ENCODE results near the gene KCTD15. TPM values are rescaled to one million over a fixed set of nuclear protein-coding genes. Genes with fewer than 3 reads are reported as not detected.

KCTD15 gene
- total RNA-seq, 1 experiment from 2014 or later: 13.8 TPM

- H3K4me3 ChIP-seq: no peak overlapping the region
- H3K9me2 ChIP-seq (ENCODE audit: insufficient read depth): no peaks in the 10 kb centered on the region
- H3K9me3 ChIP-seq (ENCODE audit: insufficient read depth, low read depth): no peaks in the 10 kb centered on the region
- POLR2A ChIA-PET (ENCODE audit: unreplicated experiment): no interaction called here
- H2AFZ ChIP-seq: no peak overlapping the region
- no peaks in the 10 kb centered on the region for H3K27me3 ChIP-seq (ENCODE audit: insufficient read depth, low read depth)
- no peaks in the 10 kb centered on the region for H3K4me1 ChIP-seq (replicated peaks; ENCODE audit: insufficient read depth)
- DNase-seq: no peak
- peaks cover 11% of the 10 kb centered on the region; the same call in 1 of the 2 replicates for H3K36me3 ChIP-seq (ENCODE audit: low read depth)
- BruUV-seq (replicated peaks): no TSS peak
- 0 out of 2 replicates have a peak, but pooled peaks cover 7% of the 10 kb centered on the region for H4K20me1 ChIP-seq (ENCODE audit: insufficient read depth)
- no peak overlapping the region for H3K27ac ChIP-seq
- H3K4me2 ChIP-seq: no peak overlapping the region
- no peaks in the 10 kb centered on the region for H3K79me2 ChIP-seq (ENCODE audit: low read depth)
- TF ChIP-seq, protein P1, sequence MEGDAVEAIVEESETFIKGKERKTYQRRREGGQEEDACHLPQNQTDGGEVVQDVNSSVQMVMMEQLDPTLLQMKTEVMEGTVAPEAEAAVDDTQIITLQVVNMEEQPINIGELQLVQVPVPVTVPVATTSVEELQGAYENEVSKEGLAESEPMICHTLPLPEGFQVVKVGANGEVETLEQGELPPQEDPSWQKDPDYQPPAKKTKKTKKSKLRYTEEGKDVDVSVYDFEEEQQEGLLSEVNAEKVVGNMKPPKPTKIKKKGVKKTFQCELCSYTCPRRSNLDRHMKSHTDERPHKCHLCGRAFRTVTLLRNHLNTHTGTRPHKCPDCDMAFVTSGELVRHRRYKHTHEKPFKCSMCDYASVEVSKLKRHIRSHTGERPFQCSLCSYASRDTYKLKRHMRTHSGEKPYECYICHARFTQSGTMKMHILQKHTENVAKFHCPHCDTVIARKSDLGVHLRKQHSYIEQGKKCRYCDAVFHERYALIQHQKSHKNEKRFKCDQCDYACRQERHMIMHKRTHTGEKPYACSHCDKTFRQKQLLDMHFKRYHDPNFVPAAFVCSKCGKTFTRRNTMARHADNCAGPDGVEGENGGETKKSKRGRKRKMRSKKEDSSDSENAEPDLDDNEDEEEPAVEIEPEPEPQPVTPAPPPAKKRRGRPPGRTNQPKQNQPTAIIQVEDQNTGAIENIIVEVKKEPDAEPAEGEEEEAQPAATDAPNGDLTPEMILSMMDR (conservative IDR thresholded peaks at IDR 0.05): no peak
- TF ChIP-seq EZH2 (IDR thresholded peaks at IDR 0.05; ENCODE audit: low read depth): no peak
- H3F3A ChIP-seq (ENCODE audit: insufficient read depth, low read depth): peaks cover 4% of the 10 kb centered on the region; the same call in 1 of the 2 replicates
- intact Hi-C loops (cut with micrococcal nuclease; ENCODE audit: unreplicated experiment): no loop called here
- CTCF ChIA-PET: no interaction called here
Observed at GRCh38 chr19:33800012-33800680, 3.5 kb downstream of the KCTD15 start.

DNA sequence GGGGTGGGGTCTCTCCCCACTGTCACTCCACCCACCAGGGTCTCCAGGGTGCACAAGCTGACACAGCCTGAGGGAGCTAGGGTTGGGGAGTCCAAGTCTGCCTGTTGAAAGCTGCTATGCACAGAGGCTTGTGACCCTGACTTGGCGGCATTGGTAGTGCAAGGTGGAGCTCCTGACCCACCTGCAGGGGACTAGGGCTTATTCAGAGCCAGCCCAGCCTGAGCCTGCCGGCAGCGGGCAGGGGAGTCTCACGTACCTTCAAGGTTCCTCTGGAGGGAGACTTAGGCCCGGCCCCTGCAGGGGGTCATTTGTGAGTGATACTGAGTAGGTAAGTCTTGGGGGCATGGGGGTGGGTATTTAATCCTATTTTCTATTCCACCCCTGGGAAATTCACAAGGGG lies 4.7 kb downstream of the KCTD15 start:
- H4K20me1 ChIP-seq (ENCODE audit: insufficient read depth): peaks cover 14% of the 10 kb centered on the region; the same call in 1 of the 2 replicates
- H3K9me3 ChIP-seq (ENCODE audit: insufficient read depth, low read depth): no peaks in the 10 kb centered on the region
- H3K9me2 ChIP-seq (ENCODE audit: insufficient read depth): no peaks in the 10 kb centered on the region
- no peaks in the 10 kb centered on the region for H3K27me3 ChIP-seq (ENCODE audit: insufficient read depth, low read depth)
- no peaks in the 10 kb centered on the region for H3K79me2 ChIP-seq (ENCODE audit: low read depth)
- no peak for TF ChIP-seq EZH2 (IDR thresholded peaks at IDR 0.05; ENCODE audit: low read depth)
- BruUV-seq (replicated peaks): no TSS peak
- no peak for DNase-seq
- no peak overlapping the region for H3K27ac ChIP-seq
- POLR2A ChIA-PET (ENCODE audit: unreplicated experiment): no interaction called here
- H3K36me3 ChIP-seq (ENCODE audit: low read depth): peaks cover 11% of the 10 kb centered on the region; the same call in 1 of the 2 replicates
- no peak overlapping the region for H3K4me2 ChIP-seq
- intact Hi-C loops (cut with micrococcal nuclease; ENCODE audit: unreplicated experiment): no loop called here
- H3F3A ChIP-seq (ENCODE audit: insufficient read depth, low read depth): peaks cover 4% of the 10 kb centered on the region; the same call in 1 of the 2 replicates
- CTCF ChIA-PET: no interaction called here
- H3K4me3 ChIP-seq: no peak overlapping the region
- H3K4me1 ChIP-seq (replicated peaks; ENCODE audit: insufficient read depth): no peaks in the 10 kb centered on the region
- no peak overlapping the region for H2AFZ ChIP-seq

GRCh38 chr19:33802001-33802400 lies 5.3 kb downstream of the KCTD15 start:
- TF ChIP-seq, protein P1 (conservative IDR thresholded peaks at IDR 0.05): no peak
- no peak for TF ChIP-seq EZH2 (IDR thresholded peaks at IDR 0.05; ENCODE audit: low read depth)
- Histone ChIP-seq H3K9me2 (ENCODE audit: insufficient read depth) (no peaks in the 10 kb centered on the region), H3K27ac (no peak overlapping the region), H2AFZ (no peak overlapping the region), H3K79me2 (ENCODE audit: low read depth) (no peaks in the 10 kb centered on the region), H3K4me2 (no peak overlapping the region), H3F3A (ENCODE audit: insufficient read depth, low read depth) (peaks cover 4% of the 10 kb centered on the region; the same call in 1 of the 2 replicates), H3K4me3 (no peak overlapping the region), H3K36me3 (ENCODE audit: low read depth) (peaks cover 11% of the 10 kb centered on the region; the same call in 1 of the 2 replicates), H4K20me1 (ENCODE audit: insufficient read depth) (peaks cover 14% of the 10 kb centered on the region; the same call in 1 of the 2 replicates), H3K9me3 (ENCODE audit: insufficient read depth, low read depth) (no peaks in the 10 kb centered on the region), H3K4me1 (replicated peaks; ENCODE audit: insufficient read depth) (no peaks in the 10 kb centered on the region), H3K27me3 (ENCODE audit: insufficient read depth, low read depth) (no peaks in the 10 kb centered on the region)
- no peak for DNase-seq
- ChIA-PET POLR2A (ENCODE audit: unreplicated experiment) (no interaction called here), CTCF (no interaction called here)
- no TSS peak for BruUV-seq (replicated peaks)
- intact Hi-C loops (cut with micrococcal nuclease; ENCODE audit: unreplicated experiment): no loop called here
